ENCODE data around the gene GRK3. TPM values are rescaled to one million over a fixed set of nuclear protein-coding genes. Genes with fewer than 3 reads are reported as not detected.
"Not testable (repeated sequence)": the region's sequence is repeated elsewhere in the genome, so short reads cannot be mapped to it uniquely, and the experiment has no call there.

The GRK3 gene
- polyA plus RNA-seq, 3 donors from 2014 or later, result 0.14 to 0.34 (median 0.24) TPM

- no peak overlapping the region for H3K4me3 Mint-ChIP-seq
- no peak overlapping the region for H3K27ac Mint-ChIP-seq
- peaks cover 0 to 8% (median 3%) of the 10 kb centered on the region in 3 donors for H3K36me3 Mint-ChIP-seq
- no peaks in the 10 kb centered on the region for H3K9me3 Mint-ChIP-seq
- no peak for DNase-seq
- peaks cover 0 to 13% (median 2%) of the 10 kb centered on the region in 3 donors for H3K27me3 Mint-ChIP-seq (ENCODE audit: low read depth in 3 of 3)
- H3K4me1 Mint-ChIP-seq, result peaks cover 0 to 2% of the 10 kb centered on the region in 2 donors
These were observed 23.4 kb upstream of the GRK3 start for GRCh38 chr22:25540908-25541660.

GRCh38 chr22:25542191-25542590 lies 22.3 kb upstream of the GRK3 start:
- no peak overlapping the region for H3K27ac Mint-ChIP-seq
- H3K27me3 Mint-ChIP-seq (ENCODE audit: low read depth in 3 of 3), result peaks cover 0 to 11% (median 2%) of the 10 kb centered on the region in 3 donors
- DNase-seq, result no peak
- peaks cover 0 to 2% of the 10 kb centered on the region in 2 donors for H3K4me1 Mint-ChIP-seq
- H3K4me3 Mint-ChIP-seq, result no peak overlapping the region
- peaks cover 0 to 8% (median 3%) of the 10 kb centered on the region in 3 donors for H3K36me3 Mint-ChIP-seq
- H3K9me3 Mint-ChIP-seq, result no peaks in the 10 kb centered on the region

GRCh38 chr22:25542720-25543402 lies 21.6 kb upstream of the GRK3 start:
- Mint-ChIP-seq H3K4me3 (peak overlapping the region in 1 of 5 donors; percentile 8), H3K9me3 (peaks cover 0 to 2% (median 0%) of the 10 kb centered on the region in 6 donors), H3K27ac (no peak overlapping the region), H3K36me3 (peaks cover 0 to 8% (median 3%) of the 10 kb centered on the region in 3 donors), H3K27me3 (ENCODE audit: low read depth in 3 of 3) (peaks cover 0 to 11% (median 2%) of the 10 kb centered on the region in 3 donors), H3K4me1 (peaks cover 0 to 2% of the 10 kb centered on the region in 2 donors)
- DNase-seq, result no peak

- Mint-ChIP-seq H3K4me1 (peaks cover 7 to 10% of the 10 kb centered on the region in 2 donors), H3K36me3 (peaks cover 0 to 8% (median 3%) of the 10 kb centered on the region in 3 donors), H3K4me3 (no peak overlapping the region), H3K27ac (no peak overlapping the region), H3K9me3 (peaks cover 0 to 2% (median 0%) of the 10 kb centered on the region in 6 donors), H3K27me3 (ENCODE audit: low read depth in 3 of 3) (peaks cover 0 to 4% (median 2%) of the 10 kb centered on the region in 3 donors)
- DNase-seq, result no peak
These were observed 19.3 kb upstream of the GRK3 start for GRCh38 chr22:25545146-25545545.

GRCh38 chr22:25545672-25546071 lies 18.8 kb upstream of the GRK3 start:
- H3K27ac Mint-ChIP-seq, result no peak overlapping the region
- DNase-seq, result no peak
- peaks cover 0 to 4% (median 2%) of the 10 kb centered on the region in 3 donors for H3K27me3 Mint-ChIP-seq (ENCODE audit: low read depth in 3 of 3)
- peaks cover 0 to 2% (median 0%) of the 10 kb centered on the region in 6 donors for H3K9me3 Mint-ChIP-seq
- H3K4me1 Mint-ChIP-seq, result peaks cover 7 to 10% of the 10 kb centered on the region in 2 donors
- peaks cover 0 to 8% (median 3%) of the 10 kb centered on the region in 3 donors for H3K36me3 Mint-ChIP-seq
- H3K4me3 Mint-ChIP-seq, result no peak overlapping the region

GRCh38 chr22:25546242-25546641 lies 18.2 kb upstream of the GRK3 start:
- peaks cover 0 to 4% (median 2%) of the 10 kb centered on the region in 3 donors for H3K27me3 Mint-ChIP-seq (ENCODE audit: low read depth in 3 of 3)
- DNase-seq, result no peak
- H3K27ac Mint-ChIP-seq, result no peak overlapping the region
- H3K4me1 Mint-ChIP-seq, result peaks cover 7 to 10% of the 10 kb centered on the region in 2 donors
- no peak overlapping the region for H3K4me3 Mint-ChIP-seq
- H3K9me3 Mint-ChIP-seq, result peaks cover 0 to 2% (median 0%) of the 10 kb centered on the region in 6 donors
- H3K36me3 Mint-ChIP-seq, result peaks cover 0 to 8% (median 3%) of the 10 kb centered on the region in 3 donors

- H3K9me3 Mint-ChIP-seq, result peaks cover 0 to 2% (median 0%) of the 10 kb centered on the region in 6 donors
- no peak for DNase-seq
- H3K36me3 Mint-ChIP-seq, result peaks cover 0 to 8% (median 3%) of the 10 kb centered on the region in 3 donors
- peaks cover 0 to 4% (median 2%) of the 10 kb centered on the region in 3 donors for H3K27me3 Mint-ChIP-seq (ENCODE audit: low read depth in 3 of 3)
- no peak overlapping the region for H3K4me3 Mint-ChIP-seq
- H3K4me1 Mint-ChIP-seq, result peaks cover 7 to 10% of the 10 kb centered on the region in 2 donors
- no peak overlapping the region for H3K27ac Mint-ChIP-seq
These were observed 17.7 kb upstream of the GRK3 start for GRCh38 chr22:25546751-25547150.

- H3K36me3 Mint-ChIP-seq, result no peaks in the 10 kb centered on the region
- H3K4me1 Mint-ChIP-seq, result peaks cover 7 to 10% of the 10 kb centered on the region in 2 donors
- H3K4me3 Mint-ChIP-seq, result no peak overlapping the region
- peaks cover 0 to 2% (median 0%) of the 10 kb centered on the region in 6 donors for H3K9me3 Mint-ChIP-seq
- H3K27me3 Mint-ChIP-seq (ENCODE audit: low read depth in 3 of 3), result peaks cover 0 to 6% (median 2%) of the 10 kb centered on the region in 3 donors
- no peak overlapping the region for H3K27ac Mint-ChIP-seq
- DNase-seq, result no peak
These were observed 15.5 kb upstream of the GRK3 start for GRCh38 chr22:25548866-25549464.

GRCh38 chr22:25551396-25551795 lies 13.1 kb upstream of the GRK3 start:
- Mint-ChIP-seq H3K4me1 (peaks cover 5 to 10% of the 10 kb centered on the region in 2 donors), H3K27ac (no peak overlapping the region), H3K9me3 (peaks cover 0 to 2% (median 0%) of the 10 kb centered on the region in 6 donors), H3K27me3 (ENCODE audit: low read depth in 3 of 3) (peaks cover 0 to 3% (median 2%) of the 10 kb centered on the region in 3 donors), H3K36me3 (no peaks in the 10 kb centered on the region), H3K4me3 (no peak overlapping the region)
- DNase-seq, result no peak

- not testable (repeated sequence) for H3K27ac Mint-ChIP-seq; H3K27me3 Mint-ChIP-seq (ENCODE audit: low read depth in 3 of 3); H3K36me3 Mint-ChIP-seq; H3K9me3 Mint-ChIP-seq; H3K4me3 Mint-ChIP-seq; H3K4me1 Mint-ChIP-seq; DNase-seq
These were observed 12.1 kb upstream of the GRK3 start for GRCh38 chr22:25552405-25552804.

GRCh38 chr22:25553131-25553530 lies 11.3 kb upstream of the GRK3 start:
- H3K4me3 Mint-ChIP-seq, result no peak overlapping the region
- no peak for DNase-seq
- H3K4me1 Mint-ChIP-seq, result peaks cover 5 to 10% of the 10 kb centered on the region in 2 donors
- no peaks in the 10 kb centered on the region for H3K9me3 Mint-ChIP-seq
- H3K27me3 Mint-ChIP-seq (ENCODE audit: low read depth in 3 of 3), result peaks cover 1 to 3% (median 3%) of the 10 kb centered on the region in 3 donors
- H3K36me3 Mint-ChIP-seq, result no peaks in the 10 kb centered on the region
- no peak overlapping the region for H3K27ac Mint-ChIP-seq

- no peaks in the 10 kb centered on the region for H3K9me3 Mint-ChIP-seq
- H3K4me1 Mint-ChIP-seq, result no peaks in the 10 kb centered on the region
- no peak overlapping the region for H3K27ac Mint-ChIP-seq
- no peak overlapping the region for H3K4me3 Mint-ChIP-seq
- peaks cover 3 to 6% (median 3%) of the 10 kb centered on the region in 3 donors for H3K27me3 Mint-ChIP-seq (ENCODE audit: low read depth in 3 of 3)
- DNase-seq, result no peak
- H3K36me3 Mint-ChIP-seq, result no peaks in the 10 kb centered on the region
These were observed 10.2 kb upstream of the GRK3 start for GRCh38 chr22:25554238-25554671.

GRCh38 chr22:25554689-25555088 lies 9.8 kb upstream of the GRK3 start:
- no peaks in the 10 kb centered on the region for H3K9me3 Mint-ChIP-seq
- H3K27ac Mint-ChIP-seq, result no peak overlapping the region
- H3K27me3 Mint-ChIP-seq (ENCODE audit: low read depth in 3 of 3), result peaks cover 3 to 8% (median 3%) of the 10 kb centered on the region in 3 donors
- DNase-seq, result no peak
- H3K36me3 Mint-ChIP-seq, result no peaks in the 10 kb centered on the region
- H3K4me3 Mint-ChIP-seq, result no peak overlapping the region
- no peaks in the 10 kb centered on the region for H3K4me1 Mint-ChIP-seq

- Mint-ChIP-seq H3K4me1 (no peaks in the 10 kb centered on the region), H3K36me3 (no peaks in the 10 kb centered on the region), H3K27ac (no peak overlapping the region), H3K27me3 (ENCODE audit: low read depth in 3 of 3) (peaks cover 3 to 10% (median 3%) of the 10 kb centered on the region in 3 donors), H3K9me3 (no peaks in the 10 kb centered on the region), H3K4me3 (no peak overlapping the region)
- DNase-seq, result no peak
These were observed 8.9 kb upstream of the GRK3 start for GRCh38 chr22:25555586-25555985.
